Heart right ventricle (tissue), 16 donors: Measurements from ENCODE around the gene BCL2. TPM values are rescaled to one million over a fixed set of nuclear protein-coding genes. Genes with fewer than 3 reads are reported as not detected.
A peak's percentile ranks its signal among the peaks of the same experiment; 100 is the strongest.

Source experiments
- ATAC-seq, 8 donors: fragments of 200-7000 bp; cut with Tn5 transposase; one replicate each; pipeline ENCODE4 v1.9.1; 2020; ENCODE audit warnings: mild to moderate bottlenecking in 8 of 8, moderate library complexity in 8 of 8, moderate number of reproducible peaks in 1 of 8
- DNase-seq, 2 donors: peaks; one replicate each; pipeline ENCODE4 v3.0.0-alpha.2; 2020
- H3K27ac ChIP-seq, 10 donors: fragments of 200-600 bp; sonication (generic) in 2 of 10; one replicate each; pipeline versions ENCODE4 v1.5.0 to v1.8.0; 2020 to 2022; ENCODE audit warnings: mild to moderate bottlenecking in 3 of 10
- H3K27me3 ChIP-seq, 7 donors: fragments of 200-600 bp; one replicate each; pipeline ENCODE4 v1.8.0; 2021 to 2022; ENCODE audit warnings: mild to moderate bottlenecking in 2 of 7
- H3K36me3 ChIP-seq, 9 donors: fragments of 200-600 bp; sonication (generic) in 1 of 9; one replicate each; pipeline versions ENCODE4 v1.5.0 to v1.8.0; 2020 to 2022; ENCODE audit warnings: mild to moderate bottlenecking in 2 of 9
- H3K4me1 ChIP-seq, 9 donors: fragments of 200-600 bp; sonication (generic) in 1 of 9; one replicate each; pipeline versions ENCODE4 v1.5.0 to v1.8.0; 2020 to 2022; ENCODE audit warnings: mild to moderate bottlenecking in 4 of 9
- H3K4me3 ChIP-seq, 10 donors: fragments of 200-600 bp; sonication (generic) in 2 of 10; one replicate each; pipeline versions ENCODE4 v1.5.0 to v1.8.0; 2020 to 2022; ENCODE audit warnings: mild to moderate bottlenecking in 7 of 10, moderate library complexity in 2 of 10
- H3K9me3 ChIP-seq, 11 donors: fragments of 200-600 bp in 10 of 11; sonication (generic) in 2 of 11; one replicate each; pipeline versions ENCODE4 v1.5.0 to v1.8.0; 2013 to 2022; ENCODE audit warnings: mild to moderate bottlenecking in 2 of 11, control low read depth in 1 of 11, moderate library complexity in 1 of 11
- CTCF ChIP-seq, 9 donors: fragments of 200-600 bp; sonication (generic) in 2 of 9; IDR thresholded peaks; one replicate each; pipeline versions ENCODE4 v1.5.0 to v1.8.0; 2021 to 2022; ENCODE audit warnings: antibody characterized with exemption in 9 of 9, mild to moderate bottlenecking in 5 of 9, moderate library complexity in 1 of 9
- WGBS, 2 donors: extraction: QIAGEN DNeasy Blood & Tissue Kit; methylation state at CpG; one replicate each; pipeline ENCODE4 v1.1.7; 2013; ENCODE audit warnings: inconsistent platforms in 1 of 2; 5-methylcytosine and 5-hydroxymethylcytosine counted together
- intact Hi-C, 10 donors: fragments of 100-400 bp; cut with DNase I; formaldehyde crosslinking; loops; one replicate each; pipeline versions ENCODE4 v1.11.1 to v1.14.2; 2022
- polyA plus RNA-seq, 2 donors: library from polyadenylated mRNA; stranded (reverse); fragments of 200-250 nt; gene quantifications; one replicate each; pipeline ENCODE4 v1.2.3, GENCODE V29; 2013
- total RNA-seq, 10 donors: library from RNA; stranded (reverse); fragmentation: NEBNext Ultra II Directional in 3 of 10; extraction: Animal tissue kit (Norgen Biotek cat#: 25700) in 3 of 10; gene quantifications; one replicate each; pipeline versions ENCODE4 v1.2.1 to v1.2.4, GENCODE V29; 2021 to 2023
- donor health status: Arrhythmogenic right ventricular cardiomyopathy.
- donor health status: ischemic (EF 13 %, LVEDD 7.1; RV severe dilation, severe dysfunction).
- donor health status: healthy with polysubstance abuse.
- donor health status: DM: no; HTN: yes; CAD: no.
- donor health status: DM: no; HTN: no; CAD: no.
- donor health status: ischemic (EF 25% LVEDD 6.9; RV normal size, moderate dysfunction).
- donor health status: ischemic (EF 25% LVEDD 5.7; RV mildly dilated, moderate dysfunction).
- donor health status: healthy.
- donor health status: DM: yes; HTN: yes; CAD: no.
- donor health status: Ischemic cardiomyopathy.
- donor health status: ischemic (EF 35%, LVEDD 5.7; RV mildly dilated, moderate dysfunction).
- donor health status: nonischemic (EF 11% LVEDD 7.7; RV severe dilation, severe dysfunction).
- donor health status: DM: yes; HTN: yes; CAD: no.
- donor health status: PGD.
- donor health status: ischemic (EF 29% LVEDD 5.4; RV normal size, mild dysfunction).
- donor health status: nonischemic (EF 23%, LVEDD 6.1; RV moderate dilation, normal function).

The BCL2 gene
- total and polyA plus RNA-seq, 12 donors = 1.5 to 23.1 (median 9.6) TPM

DNA sequence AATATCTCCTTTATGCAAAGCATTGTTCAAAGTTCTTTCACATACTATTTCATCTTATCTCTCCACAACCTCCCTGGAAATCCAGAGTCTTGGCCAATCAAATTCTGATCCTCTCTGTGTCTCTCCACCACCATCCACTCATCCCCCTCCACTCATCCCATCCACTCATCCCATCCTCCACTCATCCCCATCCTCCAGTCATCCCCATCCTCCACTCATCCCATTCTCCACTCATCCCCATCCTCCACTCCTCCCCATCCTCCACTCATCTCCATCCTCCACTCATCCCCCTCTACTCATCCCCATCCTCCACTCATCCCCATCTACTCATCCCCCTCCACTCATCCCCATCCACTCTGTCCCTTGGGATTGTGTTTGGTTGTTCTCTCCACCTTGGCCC lies 101.1 kb downstream of the BCL2 start:
- Histone ChIP-seq H3K36me3 (no peaks in the 10 kb centered on the region), H3K27me3 (no peaks in the 10 kb centered on the region), H3K9me3 (peaks cover 0 to 4% (median 0%) of the 10 kb centered on the region in 11 donors), H3K27ac (no peak overlapping the region), H3K4me3 (no peak overlapping the region), H3K4me1 (peaks cover 0 to 17% (median 0%) of the 10 kb centered on the region in 9 donors)
- DNase-seq (no peak), ATAC-seq (peak in 3 of 8 donors; percentile 41 to 56 (median 53))
- TF ChIP-seq CTCF (IDR thresholded peaks at IDR 0.05) = no peak
- intact Hi-C loops = no loop called here

DNA sequence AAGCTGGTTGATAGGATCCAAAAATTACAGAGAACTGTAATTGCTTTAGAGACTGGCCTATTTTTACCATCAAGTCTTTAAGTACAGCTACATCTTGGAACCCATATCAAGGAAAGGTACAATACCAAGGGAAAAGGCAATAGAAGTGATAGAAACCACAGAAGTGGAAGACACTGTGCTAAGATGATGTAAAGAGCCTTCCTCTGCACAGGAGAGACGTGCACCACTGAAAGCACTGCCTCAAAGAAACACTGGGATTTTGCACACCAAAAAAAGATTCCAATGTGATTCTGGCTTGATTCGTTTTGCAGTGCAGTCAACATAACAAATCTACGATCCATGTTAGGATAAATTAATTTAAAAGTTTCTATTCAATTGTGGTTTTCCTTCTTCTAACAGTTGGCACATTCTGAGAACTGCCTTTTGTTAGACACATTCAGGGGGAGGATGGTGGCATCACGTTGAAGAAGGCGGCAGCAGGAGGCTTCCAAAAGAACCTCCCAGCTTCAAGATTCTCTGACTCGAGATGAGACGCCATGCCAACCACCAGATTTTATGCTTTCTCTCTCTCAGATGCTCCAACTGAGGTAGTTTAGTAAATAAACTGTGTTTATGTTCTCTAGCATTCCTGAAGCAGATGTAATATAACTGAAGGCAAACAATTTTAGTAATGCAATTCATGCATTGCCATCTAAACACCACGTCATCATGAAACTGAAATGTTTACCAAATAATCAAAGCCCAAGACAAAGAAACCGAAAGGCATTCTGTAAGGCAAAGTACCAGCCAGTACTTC lies 102.9 kb downstream of the BCL2 start:
- Histone ChIP-seq H3K9me3 (peaks cover 0 to 4% (median 0%) of the 10 kb centered on the region in 11 donors), H3K27me3 (no peaks in the 10 kb centered on the region), H3K4me1 (peaks cover 0 to 22% (median 0%) of the 10 kb centered on the region in 9 donors), H3K27ac (peak overlapping the region in 1 of 10 donors; percentile 49), H3K36me3 (no peaks in the 10 kb centered on the region), H3K4me3 (no peak overlapping the region)
- DNase-seq (no peak), ATAC-seq (no peak)
- WGBS, 2 donors = 87% methylated on average over 9 of the region's 9 CpGs
- no peak for TF ChIP-seq CTCF (IDR thresholded peaks at IDR 0.05)
- intact Hi-C loops = no loop called here

- Histone ChIP-seq H3K9me3 (peaks cover 0 to 4% (median 0%) of the 10 kb centered on the region in 11 donors), H3K4me1 (peaks cover 0 to 22% (median 0%) of the 10 kb centered on the region in 9 donors), H3K36me3 (no peaks in the 10 kb centered on the region), H3K27me3 (no peaks in the 10 kb centered on the region), H3K4me3 (no peak overlapping the region), H3K27ac (peak overlapping the region in 1 of 10 donors; percentile 62)
- no peak for DNase-seq
- intact Hi-C loops = no loop called here
- TF ChIP-seq CTCF (IDR thresholded peaks at IDR 0.05) = no peak
- no peak for ATAC-seq
- 83 to 92% methylated on average over 8 of the region's 8 CpGs for WGBS, 2 donors
Measured at GRCh38 chr18:63213936-63214671, 105.5 kb downstream of the BCL2 start.

GRCh38 chr18:63213331-63213900 lies 106.2 kb downstream of the BCL2 start:
- no peaks in the 10 kb centered on the region for H3K36me3 ChIP-seq
- H3K27ac ChIP-seq = peak overlapping the region in 1 of 10 donors; percentile 62
- no peak overlapping the region for H3K4me3 ChIP-seq
- peaks cover 0 to 22% (median 3%) of the 10 kb centered on the region in 9 donors for H3K4me1 ChIP-seq
- intact Hi-C loops = no loop called here
- ATAC-seq (no peak), DNase-seq (no peak)
- no peak for TF ChIP-seq CTCF (IDR thresholded peaks at IDR 0.05)
- H3K27me3 ChIP-seq = no peaks in the 10 kb centered on the region
- 82 to 84% methylated on average over 6 of the region's 6 CpGs for WGBS, 2 donors
- H3K9me3 ChIP-seq = peaks cover 0 to 4% (median 0%) of the 10 kb centered on the region in 11 donors
